IMR-90 (cell line): Measurements from ENCODE around the gene GON7.

ENCODE experiments used
- BHLHE40 ChIP-seq: fragments of 150-350 bp; IDR thresholded peaks from 2 replicates; pipeline ENCODE4 v1.6.1; 2016; ENCODE audit warnings: mild to moderate bottlenecking, low read depth, low read length
- CEBPB ChIP-seq: IDR thresholded peaks from 2 replicates; pipeline ENCODE4 v1.6.1; 2012; ENCODE audit warnings: low read depth, low read length, improper control_type of control experiment
- CHD1 ChIP-seq: IDR thresholded peaks from 2 replicates; pipeline ENCODE4 v1.6.1; 2012; ENCODE audit warnings: low read depth, low read length, improper control_type of control experiment
- FOS ChIP-seq: fragments of 150-350 bp; IDR thresholded peaks from 2 replicates; pipeline ENCODE4 v1.6.1; 2016; ENCODE audit warnings: low read depth, low read length
- MAFK ChIP-seq: IDR thresholded peaks from 2 replicates; pipeline ENCODE4 v1.6.1; 2012; ENCODE audit warnings: low read depth, low read length, improper control_type of control experiment
- MAZ ChIP-seq: IDR thresholded peaks from 2 replicates; pipeline ENCODE4 v1.6.1; 2012; ENCODE audit warnings: low read depth, mild to moderate bottlenecking, low read length, improper control_type of control experiment, moderate library complexity, borderline replicate concordance
- POLR2A ChIP-seq: IDR thresholded peaks from 2 replicates; pipeline ENCODE4 v1.6.1; 2012; ENCODE audit warnings: mild to moderate bottlenecking, low read depth, low read length
- RAD21 ChIP-seq: IDR thresholded peaks from 2 replicates; pipeline ENCODE4 v1.6.1; 2012; ENCODE audit warnings: low read length, improper control_type of control experiment
- RCOR1 ChIP-seq: IDR thresholded peaks from 2 replicates; pipeline ENCODE4 v1.6.1; 2012; ENCODE audit warnings: mild to moderate bottlenecking, low read length, improper control_type of control experiment; ENCODE audit not compliant: insufficient replicate concordance
- RFX5 ChIP-seq: IDR thresholded peaks from 2 replicates; pipeline ENCODE4 v1.8.0; 2012; ENCODE audit warnings: low read depth, mild to moderate bottlenecking, low read length, moderate library complexity
- SMC3 ChIP-seq: fragments of 150-350 bp; IDR thresholded peaks from 2 replicates; pipeline ENCODE4 v1.6.1; 2016; ENCODE audit warnings: low read depth, mild to moderate bottlenecking, antibody characterized with exemption, low read length, moderate library complexity
- TF ChIP-seq, protein P1 (sequence below): fragments of 150-350 bp; IDR thresholded peaks from 2 replicates; pipeline ENCODE4 v1.6.1; 2017; ENCODE audit warnings: mild to moderate bottlenecking, antibody characterized with exemption, low read length, low read depth
- TF ChIP-seq, protein P2 (sequence below): conservative IDR thresholded peaks from 2 replicates; pipeline ENCODE4 v1.5.1; 2012; ENCODE audit warnings: mild to moderate bottlenecking, low read depth, low read length, improper control_type of control experiment
- TF ChIP-seq, protein P3 (sequence below): fragments of 150-350 bp; IDR thresholded peaks from 2 replicates; pipeline ENCODE4 v1.6.1; 2016; ENCODE audit warnings: low read depth, mild to moderate bottlenecking, low read length, moderate library complexity, borderline replicate concordance

DNA sequence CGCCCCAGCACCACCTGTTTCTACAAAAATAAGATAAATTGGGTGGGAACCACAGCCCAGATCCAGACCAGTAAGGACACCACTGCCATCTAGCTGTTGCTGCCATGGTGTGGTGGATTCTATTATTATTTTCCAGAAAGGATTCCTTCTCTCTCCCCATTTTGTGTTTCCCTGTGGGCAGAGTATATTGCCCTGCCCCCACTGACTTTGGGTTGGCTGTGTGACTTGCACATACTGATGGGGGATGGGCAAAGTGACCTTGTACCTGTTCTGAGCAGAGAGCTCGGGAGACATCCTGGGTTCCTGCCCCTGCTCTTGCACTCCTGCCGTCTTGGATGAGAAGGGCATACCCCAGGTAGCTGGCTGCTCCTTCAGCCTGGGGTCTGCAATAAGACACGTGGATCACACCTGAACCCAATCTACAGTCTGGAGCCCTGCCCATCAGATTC, 46.5 kb downstream of the GON7 start:
- TF ChIP-seq, protein P1, sequence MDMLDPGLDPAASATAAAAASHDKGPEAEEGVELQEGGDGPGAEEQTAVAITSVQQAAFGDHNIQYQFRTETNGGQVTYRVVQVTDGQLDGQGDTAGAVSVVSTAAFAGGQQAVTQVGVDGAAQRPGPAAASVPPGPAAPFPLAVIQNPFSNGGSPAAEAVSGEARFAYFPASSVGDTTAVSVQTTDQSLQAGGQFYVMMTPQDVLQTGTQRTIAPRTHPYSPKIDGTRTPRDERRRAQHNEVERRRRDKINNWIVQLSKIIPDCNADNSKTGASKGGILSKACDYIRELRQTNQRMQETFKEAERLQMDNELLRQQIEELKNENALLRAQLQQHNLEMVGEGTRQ: no peak
- TF ChIP-seq, protein P2, sequence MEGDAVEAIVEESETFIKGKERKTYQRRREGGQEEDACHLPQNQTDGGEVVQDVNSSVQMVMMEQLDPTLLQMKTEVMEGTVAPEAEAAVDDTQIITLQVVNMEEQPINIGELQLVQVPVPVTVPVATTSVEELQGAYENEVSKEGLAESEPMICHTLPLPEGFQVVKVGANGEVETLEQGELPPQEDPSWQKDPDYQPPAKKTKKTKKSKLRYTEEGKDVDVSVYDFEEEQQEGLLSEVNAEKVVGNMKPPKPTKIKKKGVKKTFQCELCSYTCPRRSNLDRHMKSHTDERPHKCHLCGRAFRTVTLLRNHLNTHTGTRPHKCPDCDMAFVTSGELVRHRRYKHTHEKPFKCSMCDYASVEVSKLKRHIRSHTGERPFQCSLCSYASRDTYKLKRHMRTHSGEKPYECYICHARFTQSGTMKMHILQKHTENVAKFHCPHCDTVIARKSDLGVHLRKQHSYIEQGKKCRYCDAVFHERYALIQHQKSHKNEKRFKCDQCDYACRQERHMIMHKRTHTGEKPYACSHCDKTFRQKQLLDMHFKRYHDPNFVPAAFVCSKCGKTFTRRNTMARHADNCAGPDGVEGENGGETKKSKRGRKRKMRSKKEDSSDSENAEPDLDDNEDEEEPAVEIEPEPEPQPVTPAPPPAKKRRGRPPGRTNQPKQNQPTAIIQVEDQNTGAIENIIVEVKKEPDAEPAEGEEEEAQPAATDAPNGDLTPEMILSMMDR: peak; percentile 43
- no peak for TF ChIP-seq POLR2A
- no peak for TF ChIP-seq MAFK
- no peak for TF ChIP-seq FOS
- no peak for TF ChIP-seq RFX5
- TF ChIP-seq, protein P3, sequence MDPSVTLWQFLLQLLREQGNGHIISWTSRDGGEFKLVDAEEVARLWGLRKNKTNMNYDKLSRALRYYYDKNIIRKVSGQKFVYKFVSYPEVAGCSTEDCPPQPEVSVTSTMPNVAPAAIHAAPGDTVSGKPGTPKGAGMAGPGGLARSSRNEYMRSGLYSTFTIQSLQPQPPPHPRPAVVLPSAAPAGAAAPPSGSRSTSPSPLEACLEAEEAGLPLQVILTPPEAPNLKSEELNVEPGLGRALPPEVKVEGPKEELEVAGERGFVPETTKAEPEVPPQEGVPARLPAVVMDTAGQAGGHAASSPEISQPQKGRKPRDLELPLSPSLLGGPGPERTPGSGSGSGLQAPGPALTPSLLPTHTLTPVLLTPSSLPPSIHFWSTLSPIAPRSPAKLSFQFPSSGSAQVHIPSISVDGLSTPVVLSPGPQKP: no peak
- TF ChIP-seq BHLHE40: no peak
- TF ChIP-seq RAD21: peak; percentile 38
- TF ChIP-seq MAZ: no peak
- TF ChIP-seq RCOR1: no peak
- no peak; the same call in 1 of the 2 replicates for TF ChIP-seq SMC3
- no peak for TF ChIP-seq CEBPB
- TF ChIP-seq CHD1: no peak
